GM13976 (cell line): Measurements from ENCODE around the gene TUBB1.

ENCODE experiments used
- DNase-seq: peaks from one replicate; pipeline ENCODE4 v3.0.0; 2012; ENCODE audit warnings: low spot score
- CTCF ChIP-seq: IDR thresholded peaks from 2 replicates; pipeline ENCODE4 v1.5.1; 2012; ENCODE audit warnings: borderline replicate concordance, mild to moderate bottlenecking; ENCODE audit not compliant: insufficient read depth; ENCODE audit errors: extremely low read depth, missing control alignments, control extremely low read depth
- in situ Hi-C: fragments of 300-500 bp; cut with MboI; formaldehyde crosslinking; loops from one replicate; pipeline ENCODE4 v1.12.0; 2022; ENCODE audit warnings: low sequenced_read_pairs, mixed read lengths, inconsistent platforms; ENCODE audit not compliant: unreplicated experiment

Gene TUBB1

GRCh38 chr20:59074456-59074855 lies 55.2 kb downstream of the TUBB1 start:
- no peak for TF ChIP-seq CTCF
- in situ Hi-C loops, result loop anchor here (10.0 kb wide), 1 partner anchor 200 kb away; no protein-coding TSS in a partner anchor
- DNase-seq, result no peak

DNA sequence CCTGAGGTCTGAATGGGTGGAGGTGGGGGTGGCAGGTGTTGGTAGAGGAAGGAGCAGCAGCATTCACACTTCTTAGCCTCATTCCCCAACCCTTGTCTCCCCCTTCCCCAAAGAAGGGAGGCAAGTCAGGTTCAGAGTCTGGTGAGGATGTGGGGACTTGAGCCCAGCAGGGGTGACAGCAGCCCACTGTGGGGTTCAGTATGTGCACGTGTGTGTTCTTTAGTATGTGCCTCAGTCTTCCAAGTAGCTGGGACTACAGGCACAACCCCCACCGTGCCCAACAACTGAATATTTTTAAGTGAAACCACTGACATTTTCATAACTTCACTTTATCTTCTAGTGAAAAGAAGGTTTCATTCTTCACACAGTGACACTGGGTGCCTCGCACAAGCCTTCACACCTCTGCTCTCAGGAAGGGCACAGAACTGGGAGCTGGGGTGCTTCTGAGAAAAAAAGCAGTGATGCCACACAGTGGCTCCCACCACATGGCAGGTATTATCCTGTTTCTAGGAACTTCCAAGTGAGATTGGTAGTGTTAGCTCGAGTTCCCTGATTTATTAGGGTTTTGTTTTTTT lies 56.8 kb downstream of the TUBB1 start:
- no peak for TF ChIP-seq CTCF
- no peak for DNase-seq
- in situ Hi-C loops, result loop anchor here (10.0 kb wide), 1 partner anchor 201 kb away; no protein-coding TSS in a partner anchor
